NCI-H2196 treated with DMSO at 0.1 percent for 48 hours (cell line): ENCODE data around the gene FBXO36.

Source experiments
- DNase-seq: peaks from one replicate; lab custom pipeline; 2025; ENCODE audit not compliant: unreplicated experiment; lab: John Stamatoyannopoulos, UW

FBXO36 gene

GRCh38 chr2:229969921-229970320, 47.6 kb downstream of the FBXO36 start:
- no peak for DNase-seq

- DNase-seq: no peak
Observed at GRCh38 chr2:229970406-229970805, 48.1 kb downstream of the FBXO36 start.

DNA sequence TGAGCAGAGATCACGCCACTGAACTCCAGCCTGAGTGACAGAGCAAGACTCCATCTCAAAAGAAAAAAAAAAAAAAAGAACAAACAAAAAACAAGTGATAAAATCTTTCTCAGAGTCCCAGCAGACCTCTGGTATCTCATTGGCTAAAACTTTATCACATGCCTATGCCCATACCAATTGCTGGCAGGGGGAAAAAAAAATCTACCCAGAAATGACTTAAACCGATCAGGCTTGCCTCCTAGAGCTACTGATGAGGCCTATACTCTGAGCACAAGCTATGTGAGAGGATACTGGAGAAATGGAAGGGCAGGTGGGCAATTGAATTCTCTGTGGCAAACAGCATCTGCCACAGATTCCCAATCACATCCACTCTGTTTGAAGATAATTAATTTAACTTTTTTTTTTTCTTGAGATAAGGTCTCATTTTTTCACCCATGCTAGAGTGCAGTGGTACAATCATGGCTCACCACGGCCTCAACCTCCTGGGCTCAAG, 49.0 kb downstream of the FBXO36 start:
- DNase-seq: no peak

GRCh38 chr2:229974266-229974665, 52.0 kb downstream of the FBXO36 start:
- no peak for DNase-seq

- peak; percentile 35 for DNase-seq
Observed at GRCh38 chr2:229980431-229981184, 58.3 kb downstream of the FBXO36 start.

GRCh38 chr2:229993236-229993635, 70.9 kb downstream of the FBXO36 start:
- DNase-seq: no peak

- DNase-seq: no peak
Observed at GRCh38 chr2:229996320-229996719, 74.0 kb downstream of the FBXO36 start.

- DNase-seq: no peak
Observed at GRCh38 chr2:229997565-229997964, 75.3 kb downstream of the FBXO36 start.

GRCh38 chr2:230000118-230000841, 78.0 kb downstream of the FBXO36 start:
- DNase-seq: no peak

DNA sequence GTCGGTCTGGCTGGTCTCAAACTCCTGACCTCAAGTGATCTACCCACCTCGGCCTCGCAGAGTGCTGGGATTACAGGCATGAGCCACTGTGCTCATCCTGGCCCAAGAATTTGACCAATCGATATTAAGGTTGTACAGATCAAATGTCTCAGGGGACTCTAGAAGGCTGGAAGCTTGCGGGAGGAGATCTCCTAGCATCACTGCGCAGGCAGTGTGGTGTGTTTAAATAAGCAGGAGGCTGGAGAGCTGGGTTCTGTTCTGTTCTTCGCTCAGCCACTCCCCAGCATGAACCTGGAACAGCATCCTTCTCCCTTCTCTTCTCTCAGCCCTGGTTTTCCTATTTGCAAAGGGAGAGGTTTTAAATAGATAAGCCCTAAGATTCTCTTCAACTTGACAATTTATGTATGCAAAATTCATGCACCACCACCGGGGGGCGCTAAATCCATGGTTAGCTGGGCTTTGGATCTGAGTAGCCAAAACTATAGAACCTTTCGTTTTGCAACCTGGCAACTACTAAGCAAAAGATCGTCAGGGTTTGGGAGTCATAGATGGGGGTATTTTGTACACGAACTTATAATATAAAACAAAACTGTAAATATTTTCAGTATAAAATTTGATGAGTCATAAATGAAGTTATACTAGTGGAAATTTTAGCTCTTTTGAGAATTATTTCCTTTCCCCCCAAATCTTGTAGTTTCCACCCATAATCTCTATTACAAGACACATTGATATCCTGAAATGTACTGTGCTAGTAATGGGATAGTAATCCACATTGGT, 85.8 kb downstream of the FBXO36 start:
- peak; percentile 52 for DNase-seq

GRCh38 chr2:230008708-230009066, 86.4 kb downstream of the FBXO36 start:
- no peak for DNase-seq

GRCh38 chr2:230010501-230010900, 88.2 kb downstream of the FBXO36 start:
- no peak for DNase-seq

DNA sequence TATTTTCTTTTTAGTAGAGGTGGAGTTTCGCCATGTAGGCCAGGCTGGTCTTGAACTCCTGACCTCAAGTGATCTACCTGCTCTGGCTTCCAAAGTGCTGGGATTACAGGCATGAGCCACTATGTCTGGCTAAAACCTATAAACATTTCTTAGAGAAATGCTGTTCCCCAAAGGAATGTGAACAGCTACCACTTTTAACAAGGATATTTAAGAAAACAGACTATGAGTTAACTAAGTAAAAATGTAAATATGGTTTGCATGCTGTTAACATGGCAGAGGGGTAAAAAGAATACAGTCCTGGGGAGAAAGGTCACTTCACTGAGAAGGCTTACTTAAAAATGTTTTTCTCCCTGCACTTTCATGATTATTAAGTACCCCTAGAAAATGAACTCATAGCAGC, 89.3 kb downstream of the FBXO36 start:
- no peak for DNase-seq

DNA sequence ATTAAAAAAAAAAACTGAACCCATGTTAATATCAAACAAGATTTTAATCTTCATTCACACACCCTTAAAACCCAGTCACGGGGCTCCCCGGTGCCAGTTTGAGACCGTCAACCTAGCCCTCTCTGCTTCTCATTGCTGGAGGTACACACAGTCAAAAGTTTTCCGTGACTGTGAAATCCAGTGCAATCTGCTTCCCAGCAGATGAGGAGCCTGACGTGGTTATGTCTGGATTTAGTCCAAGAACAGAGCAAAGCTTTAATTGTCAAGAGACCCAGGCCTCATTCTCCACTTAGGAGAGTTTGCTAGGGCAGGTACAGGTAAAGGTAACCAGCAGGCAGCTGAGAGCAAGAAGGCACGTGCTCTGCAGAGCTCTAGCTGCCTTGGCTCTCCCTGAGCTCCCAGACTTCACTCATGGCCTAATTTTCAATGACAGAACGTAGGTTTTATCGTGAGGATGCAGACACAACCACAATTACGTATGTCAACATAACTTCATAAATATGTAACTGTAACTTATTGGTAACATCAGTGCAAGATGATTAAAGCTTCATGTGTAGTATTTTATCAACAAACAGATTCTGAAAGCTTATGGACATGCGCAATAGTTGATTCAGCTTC, 90.1 kb downstream of the FBXO36 start:
- no peak for DNase-seq

- no peak for DNase-seq
Observed at GRCh38 chr2:230016844-230017243, 94.5 kb downstream of the FBXO36 start.

DNA sequence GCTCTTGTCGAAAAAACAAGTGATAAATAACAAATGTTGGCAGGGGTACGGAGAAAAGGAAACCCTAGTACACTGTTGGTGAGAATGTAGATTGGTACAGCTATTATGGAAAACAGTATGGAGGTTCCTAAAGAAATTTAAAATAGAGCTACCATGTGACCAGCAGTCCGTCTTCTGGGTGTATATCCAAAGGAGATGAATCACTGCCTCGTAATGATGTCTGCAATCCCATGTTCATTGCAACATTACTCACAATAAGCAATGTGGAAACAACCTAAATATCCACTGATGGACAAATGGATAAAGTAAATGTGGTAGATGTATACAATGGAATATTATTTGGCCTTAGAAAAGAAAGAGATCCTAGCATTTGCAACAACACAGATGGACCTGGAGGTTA, 95.8 kb downstream of the FBXO36 start:
- no peak for DNase-seq

- no peak for DNase-seq
Observed at GRCh38 chr2:230019742-230020141, 97.4 kb downstream of the FBXO36 start.

DNA sequence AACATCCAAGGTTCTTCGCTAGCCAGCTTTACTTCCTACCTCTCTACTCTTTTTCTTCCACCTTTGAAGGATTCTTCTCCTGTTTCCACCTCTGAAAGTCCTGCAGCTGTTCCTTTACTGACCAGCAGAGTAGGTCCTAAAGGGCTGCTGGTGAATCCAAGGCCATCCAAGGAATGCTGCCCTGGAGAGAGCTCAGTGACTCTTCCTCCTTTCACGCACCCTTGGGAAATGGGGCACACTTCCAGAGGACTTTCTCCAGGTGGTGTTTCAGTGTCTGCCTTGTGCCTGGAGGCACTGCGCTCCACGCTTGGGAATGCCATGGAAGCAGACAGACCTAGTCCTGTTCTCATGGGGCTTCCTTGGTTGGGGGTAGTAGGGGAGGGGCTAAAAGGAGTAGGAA, 101.0 kb downstream of the FBXO36 start:
- DNase-seq: no peak

DNA sequence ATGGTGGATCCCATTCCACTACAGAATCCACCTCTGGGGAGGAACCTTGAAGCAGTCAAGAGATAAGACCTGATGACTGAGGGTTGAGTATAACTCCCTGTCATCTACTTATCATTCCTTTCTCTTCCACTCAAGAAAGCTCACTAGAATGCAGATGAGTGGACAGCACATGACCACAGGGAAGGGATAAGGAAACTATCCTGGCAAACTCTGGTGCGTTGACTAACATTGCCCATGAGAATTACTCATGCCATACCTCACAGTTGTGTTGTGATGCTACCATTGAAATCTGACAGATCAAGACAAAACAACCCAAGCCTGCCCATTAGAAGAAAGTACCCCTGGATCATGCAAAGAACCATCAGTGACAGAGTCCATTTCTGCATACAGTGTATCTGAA, 119.9 kb downstream of the FBXO36 start:
- no peak for DNase-seq

- DNase-seq: no peak
Observed at GRCh38 chr2:230043025-230043424, 120.7 kb downstream of the FBXO36 start.

DNA sequence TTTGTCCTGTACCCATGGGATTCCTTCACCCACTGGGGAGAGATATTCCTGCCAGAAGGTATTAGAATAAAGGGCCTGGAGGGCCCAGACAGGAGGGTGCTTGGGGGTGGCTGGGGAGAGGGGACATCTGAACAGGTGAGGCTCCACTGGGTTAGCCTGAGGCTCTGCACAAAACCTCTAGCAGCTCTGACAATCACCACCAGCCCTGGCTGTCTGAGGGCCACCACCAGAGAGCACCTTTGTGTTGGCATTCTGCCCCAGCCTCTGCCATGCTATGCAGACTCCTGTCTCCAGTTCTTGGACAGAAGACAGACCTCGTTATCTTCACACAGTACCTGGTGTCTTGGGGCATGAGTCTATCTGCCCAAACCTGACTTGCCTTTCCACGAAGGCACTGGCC, 121.2 kb downstream of the FBXO36 start:
- no peak for DNase-seq
